Measurements from ENCODE around the gene ANKLE2.
"Not testable (repeated sequence)": the region's sequence is repeated elsewhere in the genome, so short reads cannot be mapped to it uniquely, and the experiment has no call there.

DNA sequence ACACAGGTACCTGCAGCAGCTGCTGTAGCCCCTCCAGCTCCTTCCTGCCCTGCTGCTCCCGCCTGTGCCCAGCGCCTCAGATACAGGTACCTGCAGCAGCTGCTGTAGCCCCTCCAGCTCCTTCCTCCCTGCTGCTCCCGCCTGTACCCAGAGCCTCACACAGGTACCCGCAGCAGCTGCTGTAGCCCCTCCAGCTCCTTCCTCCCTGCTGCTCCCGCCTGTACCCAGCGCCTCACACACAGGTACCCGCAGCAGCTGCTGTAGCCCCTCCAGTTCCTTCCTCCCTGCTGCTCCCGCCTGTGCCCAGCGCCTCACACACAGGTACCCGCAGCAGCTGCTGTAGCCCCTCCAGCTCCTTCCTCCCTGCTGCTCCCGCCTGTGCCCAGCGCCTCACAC, 14.6 kb upstream of the ANKLE2 start:
- TF ChIP-seq POLR2A (IDR thresholded peaks at IDR 0.05) = not testable (repeated sequence)
- TF ChIP-seq, protein P1, sequence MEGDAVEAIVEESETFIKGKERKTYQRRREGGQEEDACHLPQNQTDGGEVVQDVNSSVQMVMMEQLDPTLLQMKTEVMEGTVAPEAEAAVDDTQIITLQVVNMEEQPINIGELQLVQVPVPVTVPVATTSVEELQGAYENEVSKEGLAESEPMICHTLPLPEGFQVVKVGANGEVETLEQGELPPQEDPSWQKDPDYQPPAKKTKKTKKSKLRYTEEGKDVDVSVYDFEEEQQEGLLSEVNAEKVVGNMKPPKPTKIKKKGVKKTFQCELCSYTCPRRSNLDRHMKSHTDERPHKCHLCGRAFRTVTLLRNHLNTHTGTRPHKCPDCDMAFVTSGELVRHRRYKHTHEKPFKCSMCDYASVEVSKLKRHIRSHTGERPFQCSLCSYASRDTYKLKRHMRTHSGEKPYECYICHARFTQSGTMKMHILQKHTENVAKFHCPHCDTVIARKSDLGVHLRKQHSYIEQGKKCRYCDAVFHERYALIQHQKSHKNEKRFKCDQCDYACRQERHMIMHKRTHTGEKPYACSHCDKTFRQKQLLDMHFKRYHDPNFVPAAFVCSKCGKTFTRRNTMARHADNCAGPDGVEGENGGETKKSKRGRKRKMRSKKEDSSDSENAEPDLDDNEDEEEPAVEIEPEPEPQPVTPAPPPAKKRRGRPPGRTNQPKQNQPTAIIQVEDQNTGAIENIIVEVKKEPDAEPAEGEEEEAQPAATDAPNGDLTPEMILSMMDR (IDR thresholded peaks at IDR 0.05) = not testable (repeated sequence)
